Activated CD8-positive, alpha-beta T cell treated with anti-CD3 and anti-CD28 coated beads, Interleukin-2, amount 10 ng/mL, durations not matched to agents 7 days and 5 days (primary cell): ENCODE data around the gene TNFAIP8L3. TPM values are rescaled to one million over a fixed set of nuclear protein-coding genes. Genes with fewer than 3 reads are reported as not detected.
A peak's percentile ranks its signal among the peaks of the same experiment; 100 is the strongest.

Source experiments
- ATAC-seq: fragments of 150-1000 bp; cut with Tn5 transposase; one replicate; pipeline ENCODE4 v1.10.0; 2021; ENCODE audit warnings: moderate library complexity
- CTCF ChIA-PET: fragments of 350-600 bp; sonication (Branson Sonifier 250); formaldehyde crosslinking; loops from one replicate; lab custom pipeline; 2021; ENCODE audit warnings: antibody characterized with exemption; lab: Charles Lee
- POLR2A ChIA-PET: fragments of 350-600 bp; sonication (Branson Sonifier 250); formaldehyde crosslinking; loops from one replicate; lab custom pipeline; 2021; ENCODE audit warnings: antibody characterized with exemption; lab: Charles Lee
- DNase-seq: peaks from one replicate; pipeline ENCODE4 v3.0.0-alpha.2; 2020
- H3K27ac Mint-ChIP-seq: one replicate; pipeline ENCODE4 v1.8.0; 2021; ENCODE audit warnings: mild to moderate bottlenecking, mixed read lengths
- H3K27me3 Mint-ChIP-seq: one replicate; pipeline ENCODE4 v1.8.0; 2021; ENCODE audit warnings: low read depth, mixed read lengths
- H3K36me3 Mint-ChIP-seq: one replicate; pipeline ENCODE4 v1.8.0; 2021; ENCODE audit warnings: low read depth, mixed read lengths
- H3K4me1 Mint-ChIP-seq: one replicate; pipeline ENCODE4 v1.8.0; 2021; ENCODE audit warnings: low read depth, mixed read lengths
- H3K4me3 Mint-ChIP-seq: one replicate; pipeline ENCODE4 v1.8.0; 2021; ENCODE audit warnings: mild to moderate bottlenecking, mixed read lengths
- H3K9me3 Mint-ChIP-seq: one replicate; pipeline ENCODE4 v1.8.0; 2022; ENCODE audit warnings: mixed read lengths; ENCODE audit not compliant: insufficient read depth
- total RNA-seq, 2 experiments: library from RNA; stranded (reverse); gene quantifications; one replicate each; pipeline ENCODE4 v1.2.3, GENCODE V29; 2021

Gene TNFAIP8L3
- total RNA-seq, 2 experiments from 2014 or later: not detected

GRCh38 chr15:51085764-51086163, 8.9 kb downstream of the TNFAIP8L3 start:
- no peaks in the 10 kb centered on the region for H3K9me3 Mint-ChIP-seq
- no peaks in the 10 kb centered on the region for H3K36me3 Mint-ChIP-seq
- H3K27ac Mint-ChIP-seq: no peak overlapping the region
- DNase-seq: no peak
- H3K4me3 Mint-ChIP-seq: no peak overlapping the region
- peaks cover 39% of the 10 kb centered on the region for H3K27me3 Mint-ChIP-seq
- ATAC-seq: no peak
- peaks cover 4% of the 10 kb centered on the region for H3K4me1 Mint-ChIP-seq
- CTCF ChIA-PET: no interaction called here
- POLR2A ChIA-PET: interaction anchor here (0.6 to 1.2 kb wide), 2 partner anchors 8 to 652 kb away, joined by 3 to 6 read pairs; no protein-coding TSS in a partner anchor

DNA sequence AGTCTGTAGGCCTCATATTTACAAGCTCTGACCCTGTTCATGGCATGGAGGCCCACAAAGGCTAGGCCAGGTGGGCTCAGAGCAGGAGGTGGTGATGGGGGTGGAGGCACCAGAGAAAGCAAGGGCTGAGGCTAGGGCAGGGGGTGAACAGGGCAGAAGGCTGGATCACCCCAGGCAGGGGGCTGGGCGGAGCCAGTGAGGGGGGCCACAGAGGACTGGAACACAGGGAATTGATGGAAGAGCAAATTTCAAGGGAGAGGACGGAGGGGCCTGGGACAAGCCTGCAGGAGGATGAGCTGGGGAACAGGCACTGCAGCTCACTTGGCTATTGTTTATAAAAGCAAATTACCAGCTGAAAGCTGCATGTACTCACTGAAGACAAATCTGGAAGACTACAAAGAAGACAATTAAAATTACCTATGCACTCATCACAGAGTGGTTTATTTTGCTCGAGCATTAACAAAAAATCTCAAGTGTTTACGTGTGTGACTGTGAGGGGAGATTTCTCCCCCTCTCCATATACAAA, 11.0 kb downstream of the TNFAIP8L3 start:
- DNase-seq (no peak), ATAC-seq (no peak)
- Mint-ChIP-seq H3K4me1 (peaks cover 9% of the 10 kb centered on the region), H3K27ac (no peak overlapping the region), H3K4me3 (no peak overlapping the region), H3K9me3 (no peaks in the 10 kb centered on the region), H3K27me3 (peaks cover 22% of the 10 kb centered on the region), H3K36me3 (no peaks in the 10 kb centered on the region)
- CTCF ChIA-PET: no interaction called here
- POLR2A ChIA-PET: no interaction called here

DNA sequence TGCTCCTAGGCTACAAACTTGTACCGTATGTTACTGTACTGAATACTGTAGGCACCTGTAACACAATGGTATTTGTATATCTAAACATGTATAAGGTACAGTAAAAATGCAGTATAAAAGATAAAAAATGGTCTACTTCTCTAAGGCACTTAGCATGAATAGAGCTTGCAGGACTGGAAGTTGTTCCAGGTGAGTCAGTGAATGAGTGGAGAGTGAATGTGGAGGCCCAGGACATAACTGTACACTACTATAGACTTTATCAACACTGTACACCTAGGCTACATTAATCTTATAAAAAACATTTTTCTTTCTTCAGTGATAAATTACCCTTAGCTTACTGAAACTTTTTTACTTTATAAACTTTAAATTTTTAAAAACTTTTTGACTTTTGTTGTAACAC, 12.5 kb downstream of the TNFAIP8L3 start:
- Mint-ChIP-seq H3K36me3 (no peaks in the 10 kb centered on the region), H3K9me3 (no peaks in the 10 kb centered on the region), H3K27ac (no peak overlapping the region), H3K4me3 (no peak overlapping the region), H3K4me1 (peaks cover 22% of the 10 kb centered on the region), H3K27me3 (peaks cover 14% of the 10 kb centered on the region)
- POLR2A ChIA-PET: no interaction called here
- ATAC-seq: no peak
- CTCF ChIA-PET: interaction anchor here (1.5 kb wide), 1 partner anchor 12 kb away, joined by 3 read pairs; no protein-coding TSS in a partner anchor
- no peak for DNase-seq

DNA sequence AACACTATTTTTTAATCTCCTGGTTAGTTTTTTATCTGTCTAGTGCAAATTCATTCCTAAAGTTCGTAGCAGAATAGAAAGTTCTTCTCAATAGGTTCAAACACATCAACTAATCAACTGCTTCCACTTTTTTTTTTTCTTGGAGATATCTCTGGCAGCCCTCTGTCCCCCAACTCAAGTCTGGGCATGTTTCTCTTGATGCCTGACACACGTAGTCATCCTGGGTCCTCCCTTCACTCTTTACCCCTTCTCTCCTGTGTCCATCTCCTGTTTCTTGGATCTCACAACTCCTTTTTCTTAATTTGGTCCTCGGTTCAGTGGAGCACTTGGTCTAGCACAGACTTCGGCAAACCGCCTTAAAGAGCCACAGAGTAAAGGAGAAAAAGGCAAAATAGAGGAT, 14.4 kb downstream of the TNFAIP8L3 start:
- no peak for ATAC-seq
- H3K36me3 Mint-ChIP-seq: peaks cover 5% of the 10 kb centered on the region
- CTCF ChIA-PET: interaction anchor here (1.0 kb wide), 2 partner anchors 53 to 83 kb away, joined by 3 to 4 read pairs; no protein-coding TSS in a partner anchor
- DNase-seq: no peak
- no peak overlapping the region for H3K27ac Mint-ChIP-seq
- POLR2A ChIA-PET: no interaction called here
- H3K27me3 Mint-ChIP-seq: peaks cover 5% of the 10 kb centered on the region
- no peaks in the 10 kb centered on the region for H3K9me3 Mint-ChIP-seq
- peaks cover 39% of the 10 kb centered on the region for H3K4me1 Mint-ChIP-seq
- H3K4me3 Mint-ChIP-seq: no peak overlapping the region

DNA sequence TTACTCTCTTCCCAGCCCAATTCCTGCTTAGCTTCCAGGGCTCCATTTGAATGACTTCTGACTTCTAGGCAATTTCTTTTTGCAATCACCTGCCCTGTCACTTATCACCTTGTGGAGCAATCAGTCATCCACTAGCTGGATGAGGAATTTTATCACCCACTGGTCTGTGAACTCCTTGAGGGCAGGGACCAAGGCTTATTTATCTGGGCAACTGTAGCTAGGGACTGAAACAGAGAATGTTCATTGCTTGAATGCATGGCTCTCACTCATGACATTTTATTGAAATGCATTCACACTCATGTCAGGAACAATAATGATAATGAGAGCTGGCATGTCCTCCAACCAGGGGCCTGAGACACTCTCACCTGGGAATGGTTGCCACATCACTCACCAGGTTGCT, 15.5 kb downstream of the TNFAIP8L3 start:
- ChIA-PET POLR2A (no interaction called here), CTCF (interaction anchor here (0.6 kb wide), 1 partner anchor 508 kb away, joined by 3 read pairs; no protein-coding TSS in a partner anchor)

DNA sequence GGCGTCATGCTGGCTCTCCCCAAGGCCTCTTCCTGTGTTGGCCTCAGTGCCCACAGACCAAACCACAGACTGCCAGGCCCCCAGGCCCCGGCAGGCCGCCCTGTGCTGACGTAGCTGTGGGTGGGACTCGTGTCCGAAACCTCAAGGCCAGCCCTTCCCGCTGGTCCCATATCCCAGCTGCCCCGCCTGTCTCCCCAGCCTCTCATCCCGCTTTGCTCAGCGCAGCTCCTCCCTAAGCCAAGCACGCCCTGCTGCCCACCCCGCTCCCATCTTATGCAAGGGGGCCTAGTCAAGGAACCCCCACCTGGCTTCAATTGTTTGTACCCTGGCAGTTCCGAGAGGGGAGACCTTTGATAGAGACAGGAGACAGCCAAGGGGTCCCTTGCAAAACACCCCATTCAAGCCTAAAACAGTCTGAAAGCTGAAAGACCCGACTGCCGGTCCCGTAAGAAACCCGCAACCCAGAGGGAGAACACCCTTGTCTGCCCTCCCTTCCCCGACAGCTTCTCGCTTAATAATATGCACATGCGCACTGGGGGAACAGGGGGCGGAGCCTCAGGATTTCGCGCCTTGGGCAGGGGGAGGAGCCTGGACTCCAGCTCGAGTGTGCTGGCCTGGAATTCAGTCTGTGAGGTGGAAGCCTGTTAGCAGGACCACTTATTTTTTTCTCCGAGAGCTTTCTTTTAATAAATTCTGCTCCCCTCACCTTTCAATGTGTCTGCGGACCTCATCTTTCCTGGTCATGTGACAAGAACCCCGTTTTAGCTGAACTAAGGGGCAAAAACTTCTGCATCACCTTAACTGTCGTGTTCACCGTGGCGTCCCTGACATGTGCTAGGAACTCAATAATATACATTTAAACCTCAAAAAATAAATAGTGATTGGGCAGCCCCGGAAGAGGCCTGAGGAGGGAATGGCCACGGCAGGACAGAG, 17.2 kb downstream of the TNFAIP8L3 start:
- peak overlapping the region; percentile 87 for H3K27ac Mint-ChIP-seq
- H3K4me1 Mint-ChIP-seq: peaks cover 39% of the 10 kb centered on the region
- H3K27me3 Mint-ChIP-seq: peaks cover 1% of the 10 kb centered on the region
- peak overlapping the region; percentile 58 for H3K4me3 Mint-ChIP-seq
- ChIA-PET POLR2A (interaction anchor here (0.9 to 1.3 kb wide), 2 partner anchors 8 to 577 kb away, joined by 3 to 6 read pairs; no protein-coding TSS in a partner anchor), CTCF (interaction anchor here (2.3 kb wide), 1 partner anchor 12 kb away, joined by 7 read pairs; no protein-coding TSS in a partner anchor)
- H3K9me3 Mint-ChIP-seq: no peaks in the 10 kb centered on the region
- DNase-seq: peak; percentile 80
- peak; percentile 66 for ATAC-seq
- peaks cover 5% of the 10 kb centered on the region for H3K36me3 Mint-ChIP-seq

More for the DNA sequence above, 15.5 kb downstream of the TNFAIP8L3 start:
- H3K36me3 Mint-ChIP-seq: peaks cover 5% of the 10 kb centered on the region
- ATAC-seq (no peak), DNase-seq (no peak)
- H3K9me3 Mint-ChIP-seq: no peaks in the 10 kb centered on the region
- no peak overlapping the region for H3K27ac Mint-ChIP-seq
- H3K4me1 Mint-ChIP-seq: peaks cover 39% of the 10 kb centered on the region
- H3K4me3 Mint-ChIP-seq: no peak overlapping the region
- H3K27me3 Mint-ChIP-seq: peaks cover 1% of the 10 kb centered on the region

GRCh38 chr15:51076524-51077220, 18.0 kb downstream of the TNFAIP8L3 start:
- Mint-ChIP-seq H3K27me3 (peaks cover 1% of the 10 kb centered on the region), H3K4me1 (peaks cover 40% of the 10 kb centered on the region), H3K4me3 (peak overlapping the region; percentile 58), H3K9me3 (no peaks in the 10 kb centered on the region), H3K36me3 (peaks cover 5% of the 10 kb centered on the region), H3K27ac (peak overlapping the region; percentile 87)
- ChIA-PET POLR2A (interaction anchor here (0.9 to 1.3 kb wide), 2 partner anchors 9 kb away, joined by 4 to 6 read pairs; no protein-coding TSS in a partner anchor), CTCF (interaction anchor here (2.3 kb wide), 1 partner anchor 11 kb away, joined by 7 read pairs; no protein-coding TSS in a partner anchor)
- DNase-seq: peak; percentile 32
- peak; percentile 57 for ATAC-seq

DNA sequence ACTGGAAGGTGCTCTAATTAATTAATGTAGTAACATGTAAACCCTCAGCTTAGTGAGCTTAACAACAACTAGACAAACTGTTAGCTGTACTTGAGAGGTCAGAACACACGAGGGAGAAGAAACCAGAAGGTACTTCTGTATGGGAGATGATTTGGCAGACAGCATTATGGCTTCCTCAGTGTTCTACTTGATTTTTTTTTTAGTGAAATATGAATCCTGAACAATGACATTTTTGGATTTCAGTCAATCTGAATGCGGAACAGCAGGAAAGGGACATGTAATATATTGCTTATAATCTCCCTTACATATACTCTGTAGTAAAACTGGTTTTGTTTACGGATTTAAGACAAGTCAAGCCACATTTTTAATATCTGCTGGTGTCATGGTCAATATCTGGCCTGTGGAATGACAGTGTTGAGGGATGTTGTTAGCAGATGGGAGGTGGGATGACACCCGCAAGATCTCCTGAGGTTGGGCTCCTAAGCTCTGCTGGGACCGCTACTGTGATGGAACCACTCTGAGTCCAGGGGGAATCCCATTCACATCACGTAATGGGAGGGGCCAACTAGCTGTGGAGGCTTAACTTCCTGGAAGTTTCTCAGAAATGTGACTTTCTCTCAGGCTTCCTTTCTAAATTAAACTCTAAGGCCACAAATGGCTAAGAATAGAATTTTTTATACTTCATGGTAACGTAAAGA, 18.7 kb downstream of the TNFAIP8L3 start:
- H3K27me3 Mint-ChIP-seq: peaks cover 4% of the 10 kb centered on the region
- peaks cover 46% of the 10 kb centered on the region for H3K4me1 Mint-ChIP-seq
- H3K36me3 Mint-ChIP-seq: peaks cover 7% of the 10 kb centered on the region
- ATAC-seq (peak; percentile 64), DNase-seq (peak; percentile 57)
- peak overlapping the region; percentile 87 for H3K27ac Mint-ChIP-seq
- CTCF ChIA-PET: no interaction called here
- H3K9me3 Mint-ChIP-seq: no peaks in the 10 kb centered on the region
- H3K4me3 Mint-ChIP-seq: peak overlapping the region; percentile 58
- POLR2A ChIA-PET: interaction anchor here (0.9 kb wide), 1 partner anchor 9 kb away, joined by 4 read pairs; no protein-coding TSS in a partner anchor

GRCh38 chr15:51075364-51075763, 19.3 kb downstream of the TNFAIP8L3 start:
- Mint-ChIP-seq H3K4me1 (peaks cover 49% of the 10 kb centered on the region), H3K9me3 (no peaks in the 10 kb centered on the region), H3K27ac (peak overlapping the region; percentile 47), H3K36me3 (peaks cover 7% of the 10 kb centered on the region), H3K27me3 (peaks cover 4% of the 10 kb centered on the region), H3K4me3 (no peak overlapping the region)
- DNase-seq (no peak), ATAC-seq (no peak)
- ChIA-PET CTCF (no interaction called here), POLR2A (no interaction called here)

GRCh38 chr15:51074926-51075325, 19.8 kb downstream of the TNFAIP8L3 start:
- Mint-ChIP-seq H3K36me3 (peaks cover 7% of the 10 kb centered on the region), H3K4me1 (peaks cover 53% of the 10 kb centered on the region), H3K4me3 (no peak overlapping the region), H3K9me3 (no peaks in the 10 kb centered on the region), H3K27me3 (peaks cover 2% of the 10 kb centered on the region), H3K27ac (no peak overlapping the region)
- DNase-seq (no peak), ATAC-seq (no peak)
- CTCF ChIA-PET: no interaction called here
- POLR2A ChIA-PET: no interaction called here

- H3K36me3 Mint-ChIP-seq: peaks cover 5% of the 10 kb centered on the region
- H3K4me3 Mint-ChIP-seq: no peak overlapping the region
- DNase-seq (no peak), ATAC-seq (no peak)
- H3K27ac Mint-ChIP-seq: peak overlapping the region; percentile 17
- ChIA-PET POLR2A (no interaction called here), CTCF (no interaction called here)
- peaks cover 13% of the 10 kb centered on the region for H3K27me3 Mint-ChIP-seq
- peaks cover 30% of the 10 kb centered on the region for H3K4me1 Mint-ChIP-seq
- H3K9me3 Mint-ChIP-seq: no peaks in the 10 kb centered on the region
These were observed 23.1 kb downstream of the TNFAIP8L3 start for GRCh38 chr15:51071578-51071977.
